ENCODE data around the gene PPDPF. TPM values are rescaled to one million over a fixed set of nuclear protein-coding genes. Genes with fewer than 3 reads are reported as not detected.

The PPDPF gene, protein sequence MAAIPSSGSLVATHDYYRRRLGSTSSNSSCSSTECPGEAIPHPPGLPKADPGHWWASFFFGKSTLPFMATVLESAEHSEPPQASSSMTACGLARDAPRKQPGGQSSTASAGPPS
- 61.2 and 63.0 TPM in 2 replicates for total RNA-seq

DNA sequence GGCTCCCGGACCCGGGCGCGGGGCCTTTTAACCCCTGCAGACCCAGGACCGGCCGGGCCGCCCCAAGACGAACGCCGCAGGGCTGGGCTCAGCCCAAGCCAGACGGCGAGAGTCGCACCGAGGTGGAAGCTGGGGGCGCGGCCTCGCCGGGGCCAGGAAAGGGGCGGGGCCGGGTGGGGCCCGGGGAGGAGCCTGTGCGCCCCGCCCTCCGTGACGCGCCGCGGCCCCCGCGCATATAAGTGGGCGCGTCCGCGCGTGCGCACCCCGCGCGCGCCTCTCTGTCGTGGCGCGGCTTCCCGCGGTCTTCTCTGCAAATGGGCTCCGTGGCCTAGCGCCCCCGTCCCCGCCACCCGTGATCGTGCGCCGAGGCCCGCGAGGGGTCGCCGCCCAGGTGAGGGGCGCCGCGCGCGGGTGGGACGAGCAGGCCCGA lies at the start of gene PPDPF:
Gene PPDPF, plus strand, starts transcription at position 262 of the 430 bp plus-strand sequence. CDS start 544 bp downstream, outside the sequence.

DNA sequence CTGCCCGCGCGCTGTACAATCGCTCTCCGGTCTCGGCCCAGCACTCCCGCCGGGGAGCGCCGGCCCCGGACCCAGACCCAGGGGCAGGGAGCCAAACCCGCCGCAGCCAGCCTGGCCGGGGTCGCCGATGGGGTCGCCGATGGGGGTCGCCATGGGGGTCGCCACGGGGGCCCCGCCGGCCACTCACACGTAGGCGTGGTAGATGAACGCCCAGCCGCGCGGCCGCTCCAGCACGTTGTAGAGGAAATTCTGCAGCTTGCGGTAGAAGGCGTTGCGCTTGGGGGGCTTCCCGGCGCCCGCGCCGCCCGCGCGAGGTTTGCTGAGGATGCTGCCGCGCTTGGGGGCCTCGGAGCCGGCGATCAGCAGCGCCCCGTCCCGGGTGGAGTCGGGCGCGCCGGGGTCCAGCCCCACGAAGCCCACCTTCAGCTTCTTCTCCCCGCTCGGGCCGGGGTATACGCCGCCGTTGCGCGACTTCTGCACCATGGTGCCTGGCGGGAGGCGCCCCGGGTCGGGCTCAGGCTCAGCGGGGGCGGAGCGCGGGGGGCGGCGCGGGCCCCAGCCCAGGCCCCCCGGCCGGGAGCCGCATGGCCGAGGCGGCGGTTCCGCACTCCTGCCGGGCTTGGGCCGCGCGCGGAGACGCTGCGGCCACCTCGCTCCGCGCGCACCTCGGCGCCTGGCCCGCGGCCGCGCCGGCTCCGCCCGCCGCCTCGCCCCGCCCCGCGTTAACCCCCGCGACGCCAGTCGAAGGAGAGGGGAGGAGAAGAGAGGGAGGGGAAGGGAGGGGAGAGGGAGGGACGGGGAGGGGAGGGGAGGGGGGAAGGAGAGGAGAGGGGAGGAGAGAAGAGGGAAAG lies 48.4 kb upstream of the PPDPF start, which contains the start of gene KCNQ2:
Gene KCNQ2, minus strand, starts transcription at position 675 of the 851 bp plus-strand sequence. Its CDS starts 192 bp downstream, at position 483.

DNA sequence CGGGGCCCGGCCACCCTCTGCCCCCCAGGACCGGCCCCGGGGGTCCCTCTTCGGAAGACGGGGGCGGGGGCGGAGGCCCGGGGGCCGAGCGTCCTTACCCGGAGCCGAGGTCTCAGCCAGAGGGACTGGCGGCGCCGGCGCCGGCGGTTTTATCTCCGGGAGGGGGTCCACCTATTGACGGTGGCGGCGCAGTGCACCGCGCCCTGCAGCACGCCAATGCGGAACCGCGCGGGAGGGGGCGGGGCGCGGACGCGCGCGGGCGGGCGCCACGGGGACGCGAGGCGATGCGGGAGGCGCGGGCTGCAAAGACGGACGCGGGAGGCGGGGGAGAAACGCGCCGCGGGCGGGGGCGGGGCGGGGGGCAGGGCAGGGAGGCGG lies 21.6 kb upstream of the PPDPF start, which contains the start of gene EEF1A2:
Gene EEF1A2, minus strand, starts transcription at position 124 of the 378 bp plus-strand sequence. CDS start 1,320 bp downstream, outside the sequence.

DNA sequence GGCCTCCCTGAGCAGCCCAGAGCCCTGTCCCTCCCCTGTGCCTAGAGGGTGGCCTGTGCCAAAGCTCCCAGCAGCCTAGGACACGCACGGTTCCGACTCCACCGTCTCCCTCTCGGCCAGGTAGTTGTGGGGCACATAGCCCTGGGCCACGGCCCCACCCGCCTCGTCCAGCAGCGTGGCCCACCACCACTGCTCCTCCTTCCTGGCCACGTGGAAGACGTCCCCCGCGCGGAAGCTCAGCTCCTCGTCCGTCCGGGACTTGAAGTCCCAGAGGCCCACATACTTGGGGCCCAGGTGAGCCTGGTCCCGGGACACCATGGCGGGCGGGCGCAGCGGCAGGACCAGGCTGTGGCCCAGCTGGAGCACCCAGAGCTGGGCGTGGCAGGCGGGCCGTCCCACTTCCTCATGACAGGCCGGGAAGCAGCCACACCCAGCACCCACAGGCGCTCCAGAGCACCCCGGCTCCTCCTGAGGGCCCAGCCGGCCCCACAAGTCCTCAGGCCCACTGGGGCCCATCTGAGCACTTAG lies 16.5 kb downstream of the PPDPF start, which contains the start of gene PTK6:
Gene PTK6, minus strand, starts transcription at position 380 of the 528 bp plus-strand sequence. Its CDS starts 62 bp downstream, at position 318.

DNA sequence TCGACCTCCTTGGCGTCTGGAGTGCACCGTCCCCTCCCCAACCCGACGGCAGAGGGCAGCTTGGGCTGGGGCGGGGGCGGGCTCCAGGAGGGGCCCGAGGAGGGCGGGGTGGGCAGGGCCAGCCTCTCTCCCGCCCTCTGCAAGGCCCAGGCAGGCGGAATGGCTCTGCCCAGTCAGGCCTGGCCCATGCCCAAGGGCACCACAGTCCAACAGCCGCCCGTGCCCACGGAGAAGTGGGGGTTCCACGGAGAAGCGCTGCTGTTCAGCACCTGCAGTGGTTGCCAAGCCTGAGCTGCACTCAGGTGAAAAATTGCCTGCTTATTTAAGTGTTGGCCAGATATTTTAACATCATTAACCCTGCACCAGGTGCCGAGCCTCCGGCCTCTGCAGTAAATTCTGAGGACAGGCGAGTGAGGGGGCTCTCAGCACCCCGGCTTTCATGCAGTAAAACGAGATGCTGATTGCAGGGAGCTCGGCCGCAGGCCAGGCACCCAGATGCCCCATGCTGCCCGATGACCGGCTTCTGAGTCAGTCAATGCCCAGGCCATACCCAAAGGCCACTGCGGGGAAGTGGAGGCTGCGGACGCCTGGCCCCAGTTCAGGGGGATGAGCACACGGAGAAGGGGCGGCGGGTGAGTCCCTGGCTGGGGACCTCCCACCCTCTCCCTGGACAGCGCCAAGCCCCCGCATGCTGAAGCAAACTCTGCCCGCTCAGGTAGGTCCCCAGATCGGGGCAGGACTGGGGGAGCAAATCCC lies 27.3 kb downstream of the PPDPF start, which contains the start of gene SRMS:
Gene SRMS, minus strand, starts transcription at position 25 of the 756 bp plus-strand sequence. CDS start 286 bp downstream, outside the sequence.

DNA sequence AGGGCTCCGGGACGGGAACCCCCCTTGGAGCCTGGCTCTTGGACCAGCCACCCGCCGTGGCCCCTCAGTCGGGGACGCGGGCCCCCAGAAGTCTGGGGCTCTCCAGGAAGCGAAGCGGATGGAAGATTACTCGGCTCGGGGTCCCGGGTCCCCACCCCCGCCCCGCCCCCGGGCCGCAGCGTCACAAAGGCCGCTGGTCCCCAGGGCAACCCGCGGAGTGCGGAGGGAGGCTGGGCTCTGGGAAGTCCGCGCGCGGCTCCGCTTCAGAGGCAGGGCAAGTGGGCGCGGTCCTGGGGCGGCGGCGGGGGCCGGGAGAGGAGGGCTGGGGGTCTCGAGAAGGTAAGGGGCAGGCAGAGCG lies 33.3 kb downstream of the PPDPF start, which contains the start of gene FNDC11:
Gene FNDC11, plus strand, starts transcription at position 227 of the 358 bp plus-strand sequence. CDS start 1,505 bp downstream, outside the sequence.

Other genes starting within 250 kb of the PPDPF start
- 103 and 159 TPM in 2 replicates for gene ARFGAP1, start 248.0 kb upstream of the PPDPF start, total RNA-seq
- under 0.01 and 0.05 TPM in 2 replicates for gene COL20A1, start 227.6 kb upstream of the PPDPF start, total RNA-seq
- gene CHRNA4, start 159.4 kb upstream of the PPDPF start, total RNA-seq = not detected in 2 replicates
- gene KCNQ2, start 48.1 kb upstream of the PPDPF start, total RNA-seq = not detected in 2 replicates
- gene EEF1A2, start 21.7 kb upstream of the PPDPF start, total RNA-seq = 3.9 and 8.8 TPM in 2 replicates
- 0.18 TPM in 1 of 2 replicates, not detected in the other for gene PTK6, start 16.6 kb downstream of the PPDPF start, total RNA-seq
- gene SRMS, start 27.0 kb downstream of the PPDPF start, total RNA-seq = not detected in 2 replicates
- 0.74 and 0.89 TPM in 2 replicates for gene FNDC11, start 33.4 kb downstream of the PPDPF start, total RNA-seq
- 32.7 and 54.9 TPM in 2 replicates for gene HELZ2, start 53.5 kb downstream of the PPDPF start, total RNA-seq
- 8.9 and 13.6 TPM in 2 replicates for gene GMEB2, start 106.3 kb downstream of the PPDPF start, total RNA-seq
- 2.7 and 6.7 TPM in 2 replicates for gene STMN3, start 132.7 kb downstream of the PPDPF start, total RNA-seq
- 7.1 and 14.3 TPM in 2 replicates for gene RTEL1, start 137.5 kb downstream of the PPDPF start, total RNA-seq
- gene TNFRSF6B, start 175.9 kb downstream of the PPDPF start, total RNA-seq = 16.3 and 95.5 TPM in 2 replicates
- 35.3 and 43.2 TPM in 2 replicates for gene ARFRP1, start 187.2 kb downstream of the PPDPF start, total RNA-seq
- 19.3 and 23.6 TPM in 2 replicates for gene ZGPAT, start 187.3 kb downstream of the PPDPF start, total RNA-seq
- 2.7 and 8.9 TPM in 2 replicates for gene LIME1, start 215.9 kb downstream of the PPDPF start, total RNA-seq
- gene SLC2A4RG, start 219.0 kb downstream of the PPDPF start, total RNA-seq = 14.3 and 24.8 TPM in 2 replicates

All from smooth muscle cell of the umbilical artery (primary cell).